Measurements from ENCODE around the gene IL3RA.
"Not testable (repeated sequence)": the region's sequence is repeated elsewhere in the genome, so short reads cannot be mapped to it uniquely, and the experiment has no call there.

IL3RA gene

GRCh38 chrX:1426321-1426720 is 89.7 kb downstream of the IL3RA start:
- DNase-seq = not testable (repeated sequence)

GRCh38 chrX:1427756-1428155 is 91.2 kb downstream of the IL3RA start:
- no peak for DNase-seq

GRCh38 chrX:1430451-1430850 is 93.9 kb downstream of the IL3RA start:
- no peak for DNase-seq

Data from activated gamma-delta T cell (primary cell).